NB4 (cell line): ENCODE measurements around the gene CATSPER4.

Source experiments
- CTCF ChIP-seq: IDR thresholded peaks from one replicate; pipeline ENCODE4 v1.5.1; 2012; ENCODE audit warnings: low read depth, low read length
- POLR2A ChIP-seq: IDR thresholded peaks from 2 replicates; pipeline ENCODE4 v1.6.1; 2011; ENCODE audit warnings: mild to moderate bottlenecking; ENCODE audit not compliant: insufficient read length; ENCODE audit errors: extremely low read depth
- TF ChIP-seq, protein P1 (sequence below): IDR thresholded peaks from 2 replicates; pipeline ENCODE4 v1.6.1; 2011; ENCODE audit warnings: low read depth, low read length

GRCh38 chr1:26145041-26145959 is 45.1 kb upstream of the CATSPER4 start:
- TF ChIP-seq, protein P1, sequence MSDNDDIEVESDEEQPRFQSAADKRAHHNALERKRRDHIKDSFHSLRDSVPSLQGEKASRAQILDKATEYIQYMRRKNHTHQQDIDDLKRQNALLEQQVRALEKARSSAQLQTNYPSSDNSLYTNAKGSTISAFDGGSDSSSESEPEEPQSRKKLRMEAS, result no peak
- TF ChIP-seq CTCF (peak; percentile 68), POLR2A (no peak)
